ENCODE data around the gene SMIM44.

SMIM44 gene

DNA sequence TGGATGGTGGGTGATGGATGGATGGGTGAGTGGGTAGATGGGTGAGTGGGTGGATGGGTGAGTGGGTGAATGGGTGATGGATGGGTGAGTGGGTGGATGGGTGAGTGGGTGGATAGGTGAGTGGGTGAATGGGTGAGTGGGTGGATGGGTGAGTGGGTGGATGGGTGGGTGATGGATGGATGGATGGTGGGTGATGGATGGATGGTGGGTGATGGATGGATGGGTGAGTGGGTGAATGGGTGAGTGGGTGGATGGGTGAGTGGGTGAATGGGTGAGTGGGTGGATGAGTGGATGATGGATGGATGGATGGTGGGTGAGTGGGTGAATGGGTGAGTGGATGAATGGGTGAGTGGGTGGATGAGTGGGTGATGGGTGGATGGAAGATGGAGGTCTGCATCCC, 5.7 kb downstream of the SMIM44 start:
- DNase-seq (ENCODE audit: low read depth, low spot score) = no peak

DNA sequence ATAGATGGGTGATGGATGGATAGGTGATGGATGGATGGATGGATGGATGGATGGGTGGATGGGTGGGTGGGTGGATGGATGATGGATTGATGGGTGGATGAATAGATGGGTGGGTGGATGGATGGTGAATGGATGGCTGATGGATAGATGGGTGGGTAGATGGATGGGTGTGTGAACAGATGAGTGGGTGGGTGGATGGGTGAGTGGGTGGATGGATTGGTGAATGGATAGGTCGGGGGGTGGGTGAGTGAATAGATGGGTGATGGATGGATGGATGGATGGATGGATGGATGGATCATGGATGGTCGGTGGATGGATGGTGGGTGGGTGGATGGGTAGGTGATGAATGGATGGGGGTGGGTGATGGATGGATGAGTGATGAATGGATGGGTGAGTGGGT, 6.4 kb downstream of the SMIM44 start:
- DNase-seq (ENCODE audit: low read depth, low spot score) = no peak

DNA sequence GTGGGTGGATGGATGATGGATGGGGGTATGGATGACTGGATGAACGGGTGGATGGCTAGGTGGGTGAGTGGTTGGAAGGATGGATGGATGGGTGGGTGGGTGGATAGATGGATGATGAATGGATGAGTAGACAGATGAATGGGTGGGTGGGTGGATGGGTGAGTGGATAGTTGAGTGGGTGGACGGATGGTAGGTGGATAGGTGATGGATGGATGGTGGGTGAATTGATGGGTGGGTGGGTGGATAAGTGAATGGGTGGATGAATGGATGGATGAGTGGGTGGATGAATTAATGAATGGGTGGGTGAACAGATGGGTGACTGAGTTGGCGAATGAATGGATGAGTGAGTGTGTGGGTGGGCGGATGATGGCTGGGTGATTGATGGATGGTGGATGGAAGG, 7.8 kb downstream of the SMIM44 start:
- DNase-seq (ENCODE audit: low read depth, low spot score) = no peak

DNA sequence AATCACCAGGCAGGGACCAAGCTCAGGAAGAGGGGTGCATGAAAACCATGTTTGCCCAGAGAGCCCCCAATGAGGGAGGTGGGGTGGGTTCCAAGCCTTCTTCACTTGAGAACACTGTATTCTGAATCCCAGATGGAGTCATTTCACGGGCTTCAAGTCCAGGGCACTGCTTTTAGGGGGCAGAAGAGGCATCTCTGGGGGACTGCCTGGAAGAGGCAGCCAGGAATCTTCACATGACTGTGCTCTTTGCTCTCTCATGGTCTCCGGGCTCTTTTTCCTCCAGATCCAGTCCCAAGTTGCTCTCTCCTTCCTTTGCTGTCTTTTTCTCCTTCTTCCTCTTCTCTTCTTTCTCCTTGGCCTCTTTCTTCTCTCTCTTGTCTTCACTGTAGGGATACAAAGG, 8.6 kb downstream of the SMIM44 start:
- DNase-seq (ENCODE audit: low read depth, low spot score) = no peak

DNA sequence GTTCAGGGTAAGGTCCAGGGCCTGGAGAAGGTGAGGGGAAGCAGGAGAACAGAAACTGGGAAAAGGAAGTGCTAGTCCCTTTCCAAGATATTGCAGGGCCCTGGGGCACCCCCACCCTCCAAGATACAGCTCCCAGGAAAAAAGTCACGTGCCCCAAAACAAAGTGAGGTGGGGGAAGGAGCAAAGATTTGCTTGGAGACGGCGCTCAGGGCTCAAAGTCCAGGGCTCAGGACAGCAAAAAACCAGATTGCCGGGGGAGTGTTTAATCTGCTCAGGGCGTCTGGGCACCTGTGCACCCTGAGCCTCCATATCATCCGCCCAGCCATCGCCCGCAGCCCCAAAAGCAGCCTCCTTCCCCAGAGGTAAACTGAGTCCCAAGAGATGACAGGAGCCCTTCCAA, 9.2 kb downstream of the SMIM44 start:
- DNase-seq (ENCODE audit: low read depth, low spot score) = no peak

DNA sequence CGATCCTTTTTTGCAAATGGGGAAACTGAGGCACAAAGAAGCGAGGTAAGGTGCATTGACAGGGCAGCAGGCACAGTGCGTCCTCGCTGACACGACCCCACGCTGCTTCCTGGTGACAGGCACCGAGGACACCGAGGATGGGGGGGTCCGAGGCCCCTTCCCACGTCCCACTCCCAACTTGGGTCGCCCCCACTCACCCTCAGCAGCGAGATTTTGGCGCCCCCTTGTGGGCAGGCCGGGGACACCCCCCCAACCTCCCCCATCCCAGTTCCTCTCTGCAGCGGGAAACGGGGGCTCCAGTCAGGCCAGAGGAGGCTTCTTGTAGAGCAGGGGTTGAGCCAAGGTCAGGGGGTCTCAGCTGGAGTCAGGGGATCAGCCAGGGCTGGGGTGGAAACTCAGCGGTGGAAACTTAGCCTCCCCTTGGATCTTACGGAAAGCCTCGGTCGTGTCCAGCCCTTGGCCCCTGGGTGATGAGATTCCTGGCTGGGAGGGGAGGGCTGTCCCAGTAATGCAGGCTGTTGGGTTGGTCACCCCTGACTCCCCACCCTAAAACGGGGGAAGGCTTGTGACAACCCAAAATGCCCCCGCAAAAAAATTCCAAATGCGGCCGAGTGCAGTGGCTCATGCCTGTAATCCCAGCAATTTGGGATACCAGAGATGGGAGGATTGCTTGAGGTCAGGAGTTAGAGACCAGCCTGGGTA, 11.1 kb downstream of the SMIM44 start:
- DNase-seq (ENCODE audit: low read depth, low spot score) = no peak

DNA sequence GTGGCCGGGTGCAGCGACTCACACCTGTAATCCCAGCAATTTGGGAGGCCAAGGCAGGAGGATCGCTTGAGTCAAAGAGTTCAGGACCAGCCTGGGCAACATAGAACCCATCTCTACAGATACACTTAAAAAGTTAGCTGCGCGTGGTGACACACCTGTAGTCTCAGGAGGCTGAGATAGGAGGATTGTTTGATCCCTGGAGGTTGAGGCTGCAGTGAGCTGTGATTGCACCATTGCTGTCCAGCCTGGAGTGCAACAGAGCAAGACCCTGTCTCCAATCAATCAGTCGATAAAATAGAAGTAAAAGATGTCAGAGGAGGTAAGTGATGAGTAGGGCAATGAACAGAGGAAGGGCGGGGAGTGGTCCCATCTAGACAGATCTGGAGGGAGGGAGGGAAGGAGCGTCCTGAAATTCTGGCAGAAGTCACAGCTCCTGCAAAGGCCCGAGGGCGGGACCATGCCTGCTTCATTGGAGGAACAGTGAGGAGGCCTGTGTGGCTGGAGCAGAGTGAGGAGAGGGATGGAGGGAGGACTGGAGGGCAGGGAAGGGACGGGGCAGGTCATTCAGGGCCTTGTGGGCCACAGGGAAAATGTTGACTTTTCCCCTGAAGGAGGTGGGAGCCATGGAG, 12.6 kb downstream of the SMIM44 start:
- no peak for DNase-seq (ENCODE audit: low read depth, low spot score)

DNA sequence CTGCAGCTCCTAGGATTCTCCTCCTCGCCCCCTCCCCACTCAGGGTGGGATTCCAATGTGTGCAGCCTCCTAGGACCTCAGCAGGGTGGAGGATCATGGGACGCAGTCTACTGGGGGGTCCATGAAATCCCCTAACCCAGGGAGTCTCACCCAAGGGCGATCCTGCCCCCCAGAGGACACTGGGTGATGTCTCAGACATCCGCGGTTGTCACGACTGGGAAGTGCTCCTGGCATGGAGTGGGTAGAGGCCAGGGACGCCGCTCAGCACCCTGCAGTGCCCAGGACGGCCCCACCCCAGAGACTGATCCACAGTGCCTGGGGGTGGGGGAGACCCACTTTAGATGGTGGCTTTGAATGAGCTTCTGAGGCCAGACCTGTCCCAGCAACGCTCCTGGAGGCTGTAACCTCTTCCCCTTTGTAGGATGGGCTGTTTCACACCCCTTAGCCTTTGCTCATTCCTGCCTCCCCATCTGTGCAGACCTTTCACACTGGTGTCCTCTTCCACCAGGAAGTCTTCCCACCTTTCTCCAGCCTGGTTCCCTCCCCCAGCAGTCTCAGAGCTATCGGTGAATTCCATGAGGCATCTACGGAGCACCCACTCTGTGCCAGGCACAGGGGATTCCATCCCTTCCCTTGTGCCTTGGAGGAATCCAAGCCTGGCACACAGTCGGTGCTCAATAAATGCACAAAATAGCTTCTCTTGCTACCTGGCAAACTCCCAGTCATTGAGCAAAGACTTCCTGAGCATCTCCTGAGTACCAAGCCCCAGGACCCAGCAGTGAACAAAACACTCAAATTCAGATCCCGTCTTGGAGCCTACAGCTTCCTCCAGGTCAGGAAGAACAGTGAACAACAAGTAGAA, 13.4 kb downstream of the SMIM44 start:
- DNase-seq (ENCODE audit: low read depth, low spot score) = no peak

DNA sequence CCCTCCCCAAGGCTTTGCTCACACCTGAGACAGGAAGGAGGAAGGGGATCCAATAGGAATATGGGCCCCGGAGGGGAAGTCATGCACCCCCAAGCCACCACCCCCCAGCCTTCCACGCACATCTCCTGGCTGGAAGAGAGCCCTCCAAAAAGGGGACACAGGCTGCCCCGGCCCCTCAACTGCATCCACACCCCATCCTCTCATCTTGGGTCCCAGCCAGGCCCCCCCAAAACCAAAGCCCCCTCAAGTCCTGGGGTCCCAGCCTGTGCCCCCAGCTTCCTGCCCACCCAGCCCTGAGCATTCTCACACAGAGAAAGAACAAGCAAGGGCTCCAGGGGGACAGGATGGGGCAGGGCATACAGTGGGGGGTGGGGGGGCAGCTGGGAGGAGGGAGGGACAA, 15.0 kb downstream of the SMIM44 start:
- DNase-seq (ENCODE audit: low read depth, low spot score) = no peak

DNA sequence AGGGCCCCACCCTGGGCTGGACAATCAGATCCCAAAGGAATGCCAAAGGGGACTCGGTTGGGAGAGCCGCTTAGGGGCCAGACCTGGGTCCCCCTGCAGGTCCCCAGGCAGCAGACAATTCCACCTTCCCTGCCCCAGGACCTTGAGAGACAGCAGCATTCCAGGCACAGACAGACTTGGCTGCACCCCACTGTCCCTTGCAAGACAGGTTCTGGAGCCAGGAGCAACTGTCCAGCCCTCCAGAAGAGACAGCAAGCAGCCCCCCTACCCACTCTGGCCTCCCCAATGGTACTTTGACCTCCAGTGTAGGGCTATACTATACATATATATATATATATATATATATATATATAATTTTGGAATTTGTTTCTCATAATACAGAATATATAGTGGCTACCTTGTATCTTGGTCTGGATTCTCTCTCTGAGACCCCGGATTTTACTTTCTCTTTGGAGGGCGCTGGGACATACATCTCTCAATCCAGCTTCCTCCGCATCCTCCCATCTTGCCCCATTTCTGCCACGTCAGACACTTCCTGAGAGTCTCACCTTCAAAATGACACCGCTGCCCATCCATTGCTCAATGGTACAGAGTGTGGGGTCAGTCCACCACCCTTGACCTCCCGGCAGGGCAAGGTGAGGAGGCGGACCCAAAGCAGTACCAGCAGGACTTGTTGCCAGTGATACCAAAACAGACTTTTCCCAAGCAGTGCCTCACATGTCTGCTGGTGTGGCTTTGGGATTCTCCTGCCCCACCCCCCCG, 15.6 kb downstream of the SMIM44 start:
- DNase-seq (ENCODE audit: low read depth, low spot score) = no peak

DNA sequence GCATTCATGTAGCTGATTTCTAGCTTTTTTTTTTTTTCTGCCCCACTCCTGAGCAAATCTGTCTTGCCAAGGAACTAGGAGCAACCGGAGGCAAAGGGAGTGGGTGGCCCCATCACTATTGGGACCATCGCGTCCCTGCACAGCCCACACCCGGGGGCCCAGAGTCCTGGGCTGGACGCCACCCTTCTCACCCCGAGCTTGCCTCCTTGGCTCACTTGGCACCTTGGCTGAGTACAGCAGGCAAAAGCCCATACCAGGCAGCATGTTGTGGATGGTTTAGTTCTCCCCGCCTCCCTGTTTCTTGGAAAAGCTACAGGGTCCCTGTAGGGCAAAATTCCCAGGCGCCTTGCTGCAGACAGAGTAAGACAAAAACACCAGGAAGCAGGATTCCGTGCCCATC, 16.6 kb downstream of the SMIM44 start:
- no peak for DNase-seq (ENCODE audit: low read depth, low spot score)

DNA sequence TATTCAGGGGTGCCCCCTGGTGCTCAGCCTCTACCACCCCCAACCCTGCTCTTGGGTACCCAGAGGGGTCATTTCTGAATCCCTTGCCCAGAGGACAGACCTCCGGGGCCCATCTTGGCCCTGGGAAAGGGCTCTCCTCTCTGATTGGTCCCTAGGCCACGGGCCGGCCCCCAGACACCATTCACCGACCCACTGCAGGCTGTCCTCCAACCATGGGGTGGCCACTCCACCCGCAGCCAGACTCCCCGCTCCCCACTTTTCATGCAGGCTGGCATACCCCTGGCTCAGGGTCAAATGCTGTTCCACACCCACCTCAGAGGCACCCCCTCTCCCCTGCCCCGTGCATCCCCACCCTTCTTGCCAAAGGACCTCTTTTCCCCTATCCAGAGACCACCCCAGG, 17.7 kb downstream of the SMIM44 start:
- DNase-seq (ENCODE audit: low read depth, low spot score) = no peak

DNA sequence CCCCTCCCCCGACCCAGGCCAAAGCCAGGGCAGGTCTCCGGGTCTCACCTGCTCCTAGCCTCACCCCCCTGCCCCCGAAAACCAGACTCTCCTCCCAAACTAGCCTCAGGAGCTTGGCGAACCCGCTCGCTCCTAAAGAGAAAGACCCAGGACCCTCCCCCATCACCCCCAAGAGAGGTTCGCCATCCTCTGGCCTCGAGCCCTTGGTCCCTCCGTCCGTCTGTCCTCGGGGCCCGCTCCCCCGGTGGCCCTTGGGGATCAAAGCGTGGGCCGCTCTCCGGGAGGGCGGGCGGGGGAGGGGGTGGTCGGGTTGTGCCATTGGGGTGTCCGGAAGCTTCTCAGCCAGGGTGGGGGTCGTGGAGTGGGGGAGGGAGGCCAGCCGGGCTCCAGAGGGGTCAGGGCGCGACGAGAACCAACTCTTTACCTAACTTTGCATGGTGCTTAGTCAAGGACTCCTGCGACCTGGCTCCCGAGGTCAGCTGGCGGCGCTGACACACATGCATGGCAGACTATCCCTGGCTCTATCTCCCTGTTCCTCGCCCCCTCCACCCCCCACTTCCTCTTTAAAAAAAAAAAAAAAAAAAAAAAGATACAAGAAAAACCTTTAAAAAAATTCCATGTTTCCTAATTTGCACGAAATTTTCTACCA, 18.5 kb downstream of the SMIM44 start:
- no peak for DNase-seq (ENCODE audit: low read depth, low spot score)

DNA sequence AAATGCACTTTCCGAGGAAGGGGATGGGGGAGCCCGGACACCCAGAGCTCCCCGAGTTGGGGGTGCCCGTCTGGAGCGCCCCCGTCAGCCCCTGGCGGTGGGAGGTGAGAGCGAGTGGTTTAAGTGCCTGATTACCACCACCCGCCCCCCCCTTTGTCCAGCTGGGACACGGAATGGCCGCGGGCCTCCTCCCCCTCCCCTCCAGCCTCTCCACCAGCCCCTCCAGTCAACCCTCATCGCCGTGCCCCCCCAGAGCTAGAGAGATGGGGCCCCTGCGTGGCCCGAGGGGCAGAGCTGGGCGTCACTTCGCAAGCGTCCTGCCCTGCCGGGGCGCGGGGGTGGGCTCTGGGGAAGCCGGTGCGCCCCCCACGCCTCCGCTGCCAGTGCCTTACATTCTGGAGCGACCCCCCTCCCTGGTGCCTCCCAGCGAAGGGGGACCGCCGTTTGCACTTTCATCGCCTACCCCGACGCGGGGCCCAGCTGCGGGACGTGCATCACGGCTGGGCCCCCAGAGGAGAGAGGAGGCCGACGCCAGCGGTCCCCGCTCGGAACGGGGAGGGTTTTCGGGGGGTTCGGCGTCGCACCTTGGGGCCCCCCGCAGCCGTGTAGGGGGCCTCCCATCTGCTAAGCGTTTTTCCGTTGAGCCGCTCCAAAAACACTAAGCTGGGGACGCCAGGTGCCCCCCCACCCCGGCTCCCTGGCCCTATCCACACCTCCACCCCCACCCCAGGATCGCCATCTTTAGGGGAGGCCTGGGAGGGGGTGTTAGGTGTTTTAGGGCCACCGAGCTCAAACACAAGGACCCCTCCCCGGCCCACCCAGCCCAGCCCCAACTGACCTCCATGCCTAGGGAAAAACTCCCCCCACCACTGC, 19.3 kb downstream of the SMIM44 start:
- DNase-seq (ENCODE audit: low read depth, low spot score) = no peak

DNA sequence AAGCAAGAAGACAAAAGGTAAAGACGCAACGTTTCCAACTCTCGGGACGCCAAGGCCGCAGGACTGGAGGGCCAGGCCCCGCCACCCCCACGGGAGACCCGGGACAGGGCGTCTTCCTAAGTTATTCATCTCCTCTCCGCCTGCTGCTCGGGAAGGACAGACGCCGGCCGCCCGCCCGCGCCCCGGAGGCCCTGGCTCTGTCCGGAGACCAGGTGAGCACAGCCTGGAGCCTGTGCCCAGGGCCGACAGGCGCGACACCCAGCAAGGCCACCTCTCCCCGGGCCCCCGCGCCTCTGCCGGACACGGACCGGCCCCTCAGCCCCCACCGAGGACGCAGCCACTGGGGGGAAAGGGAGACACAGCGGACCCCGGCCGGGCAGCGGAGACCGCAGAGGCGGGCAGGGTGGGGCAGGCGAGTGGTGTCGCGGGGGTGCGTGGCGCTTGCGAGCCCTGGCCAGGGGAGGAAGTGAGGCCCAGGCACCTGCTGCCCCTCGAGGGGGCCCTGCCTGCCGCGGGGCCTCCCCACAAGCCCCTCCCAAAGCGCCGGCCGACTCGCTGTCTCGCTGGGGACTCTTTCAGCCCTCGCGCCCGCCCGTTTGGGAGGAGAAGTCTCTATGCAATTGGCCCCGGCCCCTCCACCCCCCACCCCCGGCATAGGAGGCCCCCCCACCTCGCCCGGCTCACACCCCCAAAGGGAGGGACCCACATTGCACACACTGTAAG, 20.1 kb downstream of the SMIM44 start:
- no peak for DNase-seq (ENCODE audit: low read depth, low spot score)

DNA sequence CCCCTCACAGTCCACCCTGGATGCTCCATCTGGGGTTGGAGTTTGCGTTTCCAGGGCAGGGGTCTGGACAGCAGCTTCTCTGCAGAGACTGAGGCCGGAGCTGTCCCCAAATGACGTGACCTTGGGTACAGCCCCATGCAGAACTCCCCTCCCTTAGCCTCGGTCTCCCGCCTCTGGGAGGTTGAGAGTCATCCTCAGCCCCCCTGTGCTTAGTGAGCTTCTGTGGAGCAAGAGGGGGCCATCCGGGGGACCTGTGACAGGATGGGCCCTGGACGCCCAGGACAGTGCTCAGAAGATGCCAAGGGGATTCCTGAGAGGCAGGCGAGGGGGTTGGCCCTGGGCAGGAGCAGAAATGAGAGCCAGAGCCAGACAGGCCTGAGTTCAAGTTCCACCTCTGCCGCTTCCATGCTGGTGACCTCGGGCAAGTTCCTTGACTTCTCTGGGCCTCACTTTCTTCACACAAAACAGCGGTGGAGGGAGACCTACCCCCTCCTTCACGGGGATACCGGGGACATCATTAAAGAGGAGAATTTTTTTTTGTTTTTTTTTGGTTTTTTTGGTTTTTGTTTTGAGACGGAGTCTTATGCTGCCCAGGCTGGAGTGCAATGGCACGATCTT, 23.2 kb downstream of the SMIM44 start:
- DNase-seq (ENCODE audit: low read depth, low spot score) = no peak

DNA sequence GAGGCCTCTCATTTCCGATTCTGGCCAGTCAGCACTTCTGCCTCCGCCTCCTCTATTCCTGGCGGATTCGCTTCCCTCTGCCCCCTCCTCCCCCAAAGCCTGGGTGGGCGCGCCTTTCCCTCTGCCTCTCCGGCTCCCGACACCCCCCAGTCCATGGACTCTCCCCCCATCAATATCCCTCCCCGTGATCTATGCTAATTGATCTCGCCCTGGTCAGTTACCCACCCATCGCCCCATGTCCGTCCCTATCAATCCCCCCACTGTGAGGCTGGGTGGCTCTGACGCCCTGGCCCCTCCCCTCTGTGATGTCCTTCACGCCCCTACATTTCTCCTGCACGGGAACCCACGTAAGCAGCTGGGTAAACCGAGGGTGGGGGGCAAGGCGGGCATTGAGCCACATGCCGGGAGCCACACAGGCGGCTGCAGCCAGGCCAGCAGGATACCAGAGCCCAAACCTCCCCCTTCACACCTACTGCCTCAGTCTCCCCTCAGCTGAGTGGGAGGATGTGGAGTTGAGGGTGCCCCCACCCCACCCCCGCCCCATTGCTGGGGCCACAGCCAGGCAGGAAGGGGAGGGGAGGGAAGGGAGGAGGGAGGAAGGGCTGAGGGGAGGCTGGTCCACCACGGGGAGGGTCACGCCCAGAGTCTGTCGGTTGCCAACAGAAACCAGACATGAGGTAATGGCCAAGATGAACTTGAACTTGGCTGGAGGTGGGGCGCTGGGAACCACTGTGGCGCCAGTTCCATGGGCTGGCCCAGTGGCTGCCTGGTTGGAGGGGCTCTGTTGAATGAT, 24.0 kb downstream of the SMIM44 start:
- DNase-seq (ENCODE audit: low read depth, low spot score) = no peak

DNA sequence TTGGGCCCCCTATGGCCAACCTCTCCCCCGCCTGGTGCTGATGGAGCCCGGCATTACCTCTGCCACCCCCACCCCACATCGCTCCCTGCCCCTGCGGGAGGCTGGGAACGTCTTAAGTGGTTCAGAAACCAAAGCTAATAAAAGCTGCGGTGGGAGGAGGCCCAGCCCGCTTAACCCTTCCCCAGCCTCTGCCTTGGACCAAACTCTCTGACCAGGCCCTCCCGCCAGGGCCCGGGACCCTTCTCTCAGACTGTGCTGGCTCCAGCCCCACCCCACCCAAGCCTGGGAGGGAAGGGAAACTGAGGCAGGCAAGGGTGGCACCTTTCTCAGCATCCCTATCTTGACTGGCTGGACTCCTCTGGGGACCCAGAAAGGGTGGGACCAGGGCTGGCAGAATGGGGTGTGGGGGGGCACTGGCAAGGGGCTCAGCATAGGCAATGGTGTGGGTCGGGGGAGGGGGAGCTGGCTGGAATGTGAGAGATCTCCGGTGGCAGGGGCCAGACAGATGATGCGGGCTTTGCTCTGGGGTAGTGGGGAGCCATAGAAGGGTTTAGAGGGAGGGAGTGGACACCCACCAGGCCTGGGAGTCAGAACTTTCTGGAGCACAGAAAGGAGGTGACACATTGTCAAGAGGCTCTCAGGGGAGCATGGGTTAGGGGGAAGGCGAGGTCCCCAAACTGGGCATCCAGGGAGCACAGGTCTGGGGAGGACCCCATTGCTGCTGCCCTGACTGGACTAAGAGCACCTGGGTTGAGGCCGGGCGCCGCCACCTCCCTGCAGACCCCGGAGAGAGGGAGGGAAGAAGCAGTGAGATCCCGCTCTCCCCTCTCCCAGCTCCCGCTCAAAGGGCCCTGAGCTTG, 24.8 kb downstream of the SMIM44 start:
- no peak for DNase-seq (ENCODE audit: low read depth, low spot score)
